ENCODE data around the gene SLC43A2.

GRCh38 chr17:1638171-1638590, 9.5 kb upstream of the SLC43A2 start:
- TF ChIP-seq, protein P1, sequence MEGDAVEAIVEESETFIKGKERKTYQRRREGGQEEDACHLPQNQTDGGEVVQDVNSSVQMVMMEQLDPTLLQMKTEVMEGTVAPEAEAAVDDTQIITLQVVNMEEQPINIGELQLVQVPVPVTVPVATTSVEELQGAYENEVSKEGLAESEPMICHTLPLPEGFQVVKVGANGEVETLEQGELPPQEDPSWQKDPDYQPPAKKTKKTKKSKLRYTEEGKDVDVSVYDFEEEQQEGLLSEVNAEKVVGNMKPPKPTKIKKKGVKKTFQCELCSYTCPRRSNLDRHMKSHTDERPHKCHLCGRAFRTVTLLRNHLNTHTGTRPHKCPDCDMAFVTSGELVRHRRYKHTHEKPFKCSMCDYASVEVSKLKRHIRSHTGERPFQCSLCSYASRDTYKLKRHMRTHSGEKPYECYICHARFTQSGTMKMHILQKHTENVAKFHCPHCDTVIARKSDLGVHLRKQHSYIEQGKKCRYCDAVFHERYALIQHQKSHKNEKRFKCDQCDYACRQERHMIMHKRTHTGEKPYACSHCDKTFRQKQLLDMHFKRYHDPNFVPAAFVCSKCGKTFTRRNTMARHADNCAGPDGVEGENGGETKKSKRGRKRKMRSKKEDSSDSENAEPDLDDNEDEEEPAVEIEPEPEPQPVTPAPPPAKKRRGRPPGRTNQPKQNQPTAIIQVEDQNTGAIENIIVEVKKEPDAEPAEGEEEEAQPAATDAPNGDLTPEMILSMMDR (conservative IDR thresholded peaks at IDR 0.05; ENCODE audit: low read depth, low read length): no peak
- no peak for TF ChIP-seq EZH2 (IDR thresholded peaks at IDR 0.05; ENCODE audit: borderline replicate concordance, low read depth, low read length, poor library complexity, severe bottlenecking)

Measured in A673 (cell line).